ENCODE data around the gene PRKN. TPM values are rescaled to one million over a fixed set of nuclear protein-coding genes. Genes with fewer than 3 reads are reported as not detected.

PRKN gene
- total RNA-seq, 1 donor from 2014 or later, result 7.0 TPM

GRCh38 chr6:161493576-161494118 lies 1233.9 kb downstream of the PRKN start:
- Mint-ChIP-seq H3K36me3 (ENCODE audit: unreplicated experiment) (no peaks in the 10 kb centered on the region), H3K4me3 (ENCODE audit: unreplicated experiment) (no peak overlapping the region)

DNA sequence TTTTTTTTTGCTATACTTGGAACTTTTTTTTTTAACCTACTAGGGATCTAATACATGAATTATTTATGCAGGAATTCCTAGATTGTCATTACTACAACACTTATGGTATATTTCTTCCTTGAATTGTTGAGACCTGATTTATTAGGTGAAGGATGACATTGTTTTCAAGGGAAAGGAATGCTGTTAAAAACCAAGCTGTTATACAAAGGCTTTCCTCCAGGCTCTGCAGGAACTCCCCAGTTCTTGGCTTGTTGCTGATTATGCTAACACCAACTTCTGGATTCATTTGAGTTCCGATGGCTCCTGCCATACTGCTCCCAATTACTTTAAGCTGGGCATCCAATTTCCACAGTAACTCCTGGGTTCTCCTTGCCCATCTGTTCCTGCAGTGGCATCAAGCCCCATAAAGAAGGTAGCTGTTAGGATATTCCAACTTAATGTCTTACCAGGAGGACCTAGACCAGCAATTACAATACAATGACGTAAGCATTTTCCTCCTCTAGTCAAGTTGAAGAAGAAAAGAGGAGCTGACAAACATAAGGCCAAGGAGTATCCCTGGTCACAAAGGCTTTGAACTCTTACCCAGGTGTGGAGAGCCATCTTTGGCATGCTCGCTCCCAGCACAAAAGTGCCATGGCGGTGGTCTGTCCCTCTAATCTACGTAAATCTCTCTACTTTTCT lies 1237.8 kb downstream of the PRKN start:
- Mint-ChIP-seq H3K27ac (ENCODE audit: unreplicated experiment) (no peak overlapping the region), H3K36me3 (ENCODE audit: unreplicated experiment) (no peaks in the 10 kb centered on the region), H3K27me3 (ENCODE audit: unreplicated experiment) (peaks cover 6% of the 10 kb centered on the region), H3K9me3 (ENCODE audit: unreplicated experiment) (peaks cover 4% of the 10 kb centered on the region), H3K4me3 (ENCODE audit: unreplicated experiment) (no peak overlapping the region), H3K4me1 (ENCODE audit: low read depth, unreplicated experiment) (no peaks in the 10 kb centered on the region)
- TF ChIP-seq, protein P1, sequence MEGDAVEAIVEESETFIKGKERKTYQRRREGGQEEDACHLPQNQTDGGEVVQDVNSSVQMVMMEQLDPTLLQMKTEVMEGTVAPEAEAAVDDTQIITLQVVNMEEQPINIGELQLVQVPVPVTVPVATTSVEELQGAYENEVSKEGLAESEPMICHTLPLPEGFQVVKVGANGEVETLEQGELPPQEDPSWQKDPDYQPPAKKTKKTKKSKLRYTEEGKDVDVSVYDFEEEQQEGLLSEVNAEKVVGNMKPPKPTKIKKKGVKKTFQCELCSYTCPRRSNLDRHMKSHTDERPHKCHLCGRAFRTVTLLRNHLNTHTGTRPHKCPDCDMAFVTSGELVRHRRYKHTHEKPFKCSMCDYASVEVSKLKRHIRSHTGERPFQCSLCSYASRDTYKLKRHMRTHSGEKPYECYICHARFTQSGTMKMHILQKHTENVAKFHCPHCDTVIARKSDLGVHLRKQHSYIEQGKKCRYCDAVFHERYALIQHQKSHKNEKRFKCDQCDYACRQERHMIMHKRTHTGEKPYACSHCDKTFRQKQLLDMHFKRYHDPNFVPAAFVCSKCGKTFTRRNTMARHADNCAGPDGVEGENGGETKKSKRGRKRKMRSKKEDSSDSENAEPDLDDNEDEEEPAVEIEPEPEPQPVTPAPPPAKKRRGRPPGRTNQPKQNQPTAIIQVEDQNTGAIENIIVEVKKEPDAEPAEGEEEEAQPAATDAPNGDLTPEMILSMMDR (IDR thresholded peaks at IDR 0.05; ENCODE audit: partially characterized antibody, unreplicated experiment), result no peak
- no peak for DNase-seq

More at GRCh38 chr6:161493576-161494118, 1233.9 kb downstream of the PRKN start:
- Mint-ChIP-seq H3K4me1 (ENCODE audit: low read depth, unreplicated experiment) (no peaks in the 10 kb centered on the region), H3K27ac (ENCODE audit: unreplicated experiment) (no peak overlapping the region), H3K9me3 (ENCODE audit: unreplicated experiment) (no peaks in the 10 kb centered on the region), H3K27me3 (ENCODE audit: unreplicated experiment) (peaks cover 3% of the 10 kb centered on the region)
- DNase-seq, result no peak
- TF ChIP-seq, protein P1 (IDR thresholded peaks at IDR 0.05; ENCODE audit: partially characterized antibody, unreplicated experiment), result no peak

DNA sequence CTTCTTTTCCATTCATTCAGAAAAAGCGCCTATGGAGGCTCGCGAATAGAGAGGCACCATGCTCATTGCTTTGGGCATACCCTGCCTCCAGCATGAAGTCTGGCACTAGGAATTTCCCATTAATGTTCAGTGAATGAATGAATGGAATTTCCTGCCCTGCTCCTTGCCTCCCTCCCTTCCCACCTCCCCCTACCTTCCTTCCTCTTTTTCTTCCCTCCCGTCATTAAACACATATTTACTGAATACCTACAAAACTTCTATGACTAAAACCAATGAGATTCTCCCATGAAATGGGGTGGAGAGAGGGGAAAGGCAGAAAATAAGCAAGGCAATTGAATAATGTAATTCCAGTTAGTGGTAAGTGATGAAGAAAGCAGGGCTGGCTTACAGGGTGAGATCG lies 1239.9 kb downstream of the PRKN start:
- Mint-ChIP-seq H3K4me1 (ENCODE audit: low read depth, unreplicated experiment) (no peaks in the 10 kb centered on the region), H3K27me3 (ENCODE audit: unreplicated experiment) (peaks cover 4% of the 10 kb centered on the region), H3K27ac (ENCODE audit: unreplicated experiment) (no peak overlapping the region), H3K9me3 (ENCODE audit: unreplicated experiment) (peaks cover 4% of the 10 kb centered on the region), H3K36me3 (ENCODE audit: unreplicated experiment) (no peaks in the 10 kb centered on the region), H3K4me3 (ENCODE audit: unreplicated experiment) (no peak overlapping the region)
- DNase-seq, result no peak
- TF ChIP-seq, protein P1 (IDR thresholded peaks at IDR 0.05; ENCODE audit: partially characterized antibody, unreplicated experiment), result no peak

DNA sequence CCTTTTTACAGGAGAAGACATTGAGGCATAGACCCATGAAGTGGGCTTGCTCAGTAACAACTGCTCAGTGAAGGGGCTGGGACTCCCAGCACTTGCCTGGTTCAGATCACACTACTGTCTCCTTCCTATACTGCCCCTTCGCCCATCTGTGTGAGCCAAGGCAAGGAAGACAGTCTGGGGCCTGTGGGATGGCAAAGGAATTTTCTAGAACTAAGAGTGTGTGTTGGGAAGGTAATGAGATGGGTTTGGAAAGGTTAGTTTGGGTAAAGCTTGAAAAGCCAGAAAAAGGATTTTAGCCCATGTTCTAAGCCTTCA lies 1240.4 kb downstream of the PRKN start:
- TF ChIP-seq, protein P1 (IDR thresholded peaks at IDR 0.05; ENCODE audit: partially characterized antibody, unreplicated experiment), result no peak
- Mint-ChIP-seq H3K27me3 (ENCODE audit: unreplicated experiment) (peaks cover 4% of the 10 kb centered on the region), H3K4me1 (ENCODE audit: low read depth, unreplicated experiment) (no peaks in the 10 kb centered on the region), H3K9me3 (ENCODE audit: unreplicated experiment) (peaks cover 4% of the 10 kb centered on the region), H3K4me3 (ENCODE audit: unreplicated experiment) (no peak overlapping the region), H3K36me3 (ENCODE audit: unreplicated experiment) (no peaks in the 10 kb centered on the region), H3K27ac (ENCODE audit: unreplicated experiment) (no peak overlapping the region)
- no peak for DNase-seq
